B cell (primary cell): ENCODE results near the gene NUDT1.

Experiments used
- CTCF ChIP-seq: fragments of 200-600 bp; IDR thresholded peaks from one replicate; pipeline ENCODE4 v1.8.0; 2022; ENCODE audit warnings: antibody characterized with exemption, mild to moderate bottlenecking
- EZH2 ChIP-seq: IDR thresholded peaks from 2 replicates; pipeline ENCODE4 v1.6.1; 2012; ENCODE audit warnings: borderline replicate concordance, low read depth, mild to moderate bottlenecking, moderate library complexity, low read length; ENCODE audit not compliant: insufficient read depth, poor library complexity, severe bottlenecking

GRCh38 chr7:2278026-2278425 lies 36.0 kb downstream of the NUDT1 start:
- TF ChIP-seq CTCF (no peak), EZH2 (no peak)
